Metanephros (tissue), 2 donors: ENCODE results near the gene HACD1. TPM values are rescaled to one million over a fixed set of nuclear protein-coding genes. Genes with fewer than 3 reads are reported as not detected.

Experiments used
- small RNA-seq: library from RNA; depleted of rRNA; stranded (forward); fragments of <200 nt; gene quantifications from one replicate; pipeline ENCODE3, GENCODE V24; 2014; ENCODE audit warnings: low replicate concordance
- total RNA-seq: library from RNA; depleted of rRNA; stranded (reverse); fragments of >200 nt; gene quantifications from one replicate; pipeline ENCODE4 v1.2.3, GENCODE V29; 2014

The HACD1 gene, protein sequence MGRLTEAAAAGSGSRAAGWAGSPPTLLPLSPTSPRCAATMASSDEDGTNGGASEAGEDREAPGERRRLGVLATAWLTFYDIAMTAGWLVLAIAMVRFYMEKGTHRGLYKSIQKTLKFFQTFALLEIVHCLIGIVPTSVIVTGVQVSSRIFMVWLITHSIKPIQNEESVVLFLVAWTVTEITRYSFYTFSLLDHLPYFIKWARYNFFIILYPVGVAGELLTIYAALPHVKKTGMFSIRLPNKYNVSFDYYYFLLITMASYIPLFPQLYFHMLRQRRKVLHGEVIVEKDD
- 25.3 TPM for total RNA-seq

DNA sequence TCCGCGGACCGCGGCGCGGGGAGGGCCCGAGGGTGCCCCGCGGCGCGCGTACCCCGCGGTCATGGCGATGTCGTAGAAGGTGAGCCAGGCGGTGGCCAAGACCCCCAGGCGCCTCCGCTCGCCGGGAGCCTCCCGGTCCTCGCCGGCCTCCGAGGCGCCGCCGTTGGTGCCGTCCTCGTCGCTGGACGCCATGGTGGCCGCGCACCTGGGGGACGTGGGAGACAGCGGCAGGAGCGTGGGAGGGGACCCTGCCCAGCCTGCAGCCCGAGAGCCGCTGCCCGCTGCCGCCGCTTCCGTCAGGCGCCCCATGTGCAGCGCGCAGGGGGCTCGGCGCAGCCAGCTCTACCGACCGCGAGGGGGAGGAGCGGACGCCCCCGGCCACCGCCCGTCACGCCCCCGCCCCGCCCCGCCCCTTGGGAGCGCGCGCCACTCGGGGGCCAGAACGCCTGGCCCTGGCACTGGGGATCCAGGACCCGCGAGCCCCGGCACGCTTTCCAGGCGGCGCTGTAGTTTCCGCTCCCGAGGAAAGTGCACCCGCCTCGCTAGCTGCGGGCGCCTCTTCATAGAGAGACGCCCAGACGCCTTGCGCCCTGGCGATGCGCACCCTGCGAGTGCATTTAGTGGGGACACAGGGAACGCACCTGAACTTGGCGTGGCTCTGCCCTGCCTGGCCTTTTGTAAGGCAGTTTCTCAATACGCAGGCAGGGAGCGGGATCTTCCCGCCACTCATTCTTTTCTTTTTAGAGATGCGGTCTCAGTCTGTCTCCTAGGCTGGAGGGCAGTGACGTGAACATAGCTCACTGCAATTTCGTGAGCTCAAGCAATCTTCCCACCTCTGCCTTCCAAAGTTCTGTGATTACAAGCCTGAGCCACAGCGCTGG lies at the start of gene HACD1:
HACD1 (minus strand) TSS at position 344 of the 881 bp plus-strand sequence; CDS start at position 309, 35 bp downstream.

DNA sequence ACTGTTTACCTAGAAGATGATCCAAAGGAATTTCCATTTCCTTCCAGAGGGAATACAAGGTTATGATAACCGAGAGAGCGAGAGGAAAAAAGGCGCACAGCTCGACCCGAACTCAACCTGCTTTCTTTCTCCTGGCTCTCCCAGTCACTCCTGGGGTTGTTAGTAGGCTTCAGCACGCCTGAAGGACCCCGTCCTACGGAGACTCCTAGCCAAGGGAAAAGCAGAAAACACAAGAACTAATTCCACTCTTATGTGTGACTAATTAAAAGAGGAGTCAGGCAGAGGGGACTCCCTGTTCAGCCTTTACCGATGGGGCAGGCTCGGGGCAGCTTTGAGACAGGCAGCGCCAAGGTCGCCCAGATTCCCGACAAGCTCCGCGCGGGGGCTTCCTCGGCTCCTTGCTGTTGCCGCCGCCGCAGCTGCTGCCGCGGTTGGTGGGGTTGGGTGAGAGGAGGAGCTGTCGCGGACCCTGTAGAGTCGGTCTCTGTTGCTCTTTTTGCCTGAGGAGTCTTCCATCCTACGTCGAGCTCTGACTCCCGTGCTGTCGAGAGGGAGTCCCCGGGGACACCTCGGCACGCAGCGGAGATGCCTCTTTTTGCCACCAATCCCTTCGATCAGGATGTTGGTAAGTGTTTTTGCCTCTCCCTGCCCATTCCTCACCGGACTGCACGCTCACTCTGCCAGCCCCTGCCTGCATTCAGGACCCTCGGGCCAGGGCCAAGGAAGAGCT lies 26.7 kb upstream of the HACD1 start, which contains the start of gene STAM:
STAM (plus strand) TSS at position 397 of the 730 bp plus-strand sequence; CDS start at position 586, 189 bp downstream.

Small RNAs within 50 kb of the gene (small RNA-seq; reads per million reads assigned to genes)
- not detected for gene AC069542.2

Other genes starting within 250 kb of the HACD1 start
- gene ST8SIA6, start 162.8 kb downstream of the HACD1 start, total RNA-seq: 1.9 TPM
- gene STAM, start 26.8 kb upstream of the HACD1 start, total RNA-seq: 30.5 TPM
- gene TMEM236, start 134.8 kb upstream of the HACD1 start, total RNA-seq: 0.64 TPM
- 16.8 TPM for gene MRC1, start 192.0 kb upstream of the HACD1 start, total RNA-seq